ENCODE results near the gene SPDEF. TPM values are rescaled to one million over a fixed set of nuclear protein-coding genes. Genes with fewer than 3 reads are reported as not detected.

The SPDEF gene
- total RNA-seq, 1 donor: not detected

- H2AFZ ChIP-seq (ENCODE audit: low read length): no peak overlapping the region
- no peak for DNase-seq (ENCODE audit: insufficient read length, low spot score, missing footprints)
- H3K4me2 ChIP-seq (ENCODE audit: insufficient read depth, low read length): no peak overlapping the region
Measured at GRCh38 chr6:34534656-34535055, 21.5 kb downstream of the SPDEF start.

DNA sequence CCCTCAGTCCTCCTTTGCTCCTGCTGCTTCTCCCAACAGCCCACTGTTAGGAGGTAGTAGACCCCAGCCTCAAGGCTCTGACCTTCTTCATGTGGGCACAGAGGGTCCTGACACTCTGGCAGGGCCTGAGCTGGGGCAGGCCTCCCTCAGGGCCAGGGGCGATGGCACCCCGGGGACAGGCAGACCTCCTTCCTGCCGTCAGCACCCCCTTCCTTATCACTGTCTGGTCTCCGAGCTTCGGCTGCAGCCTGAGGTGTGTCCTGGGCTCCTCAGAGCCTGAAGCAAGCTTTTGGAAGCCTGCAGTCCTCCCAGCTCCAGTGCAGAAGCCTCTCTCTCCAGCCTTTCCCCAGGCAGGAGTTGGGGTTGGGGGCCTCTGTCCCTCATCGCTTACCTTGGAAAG lies 22.0 kb downstream of the SPDEF start:
- no peak overlapping the region for H2AFZ ChIP-seq (ENCODE audit: low read length)
- H3K4me1 ChIP-seq (ENCODE audit: insufficient read depth, low read length): no peaks in the 10 kb centered on the region
- DNase-seq (ENCODE audit: insufficient read length, low spot score, missing footprints): no peak
- H3K4me3 ChIP-seq (ENCODE audit: insufficient read depth, low read length): no peak overlapping the region
- no peak overlapping the region for H3K27ac ChIP-seq (ENCODE audit: low read depth, low read length)
- no peak overlapping the region for H3K4me2 ChIP-seq (ENCODE audit: insufficient read depth, low read length)
- no peak for TF ChIP-seq CTCF (IDR thresholded peaks at IDR 0.05; ENCODE audit: extremely low read depth, low read depth, low read length)
- H4K20me1 ChIP-seq (ENCODE audit: insufficient read depth, low read length): no peaks in the 10 kb centered on the region
- H3K27me3 ChIP-seq (ENCODE audit: insufficient read depth, low read length): no peaks in the 10 kb centered on the region
- H3K79me2 ChIP-seq (ENCODE audit: insufficient read depth, low read length): no peaks in the 10 kb centered on the region
- H3K36me3 ChIP-seq (ENCODE audit: insufficient read depth, low read length): no peaks in the 10 kb centered on the region
- no peaks in the 10 kb centered on the region for H3K9me3 ChIP-seq (ENCODE audit: low read depth, low read length)

More at GRCh38 chr6:34534656-34535055, 21.5 kb downstream of the SPDEF start:
- Histone ChIP-seq H3K4me1 (ENCODE audit: insufficient read depth, low read length) (no peaks in the 10 kb centered on the region), H4K20me1 (ENCODE audit: insufficient read depth, low read length) (no peaks in the 10 kb centered on the region), H3K9me3 (ENCODE audit: low read depth, low read length) (no peaks in the 10 kb centered on the region), H3K79me2 (ENCODE audit: insufficient read depth, low read length) (no peaks in the 10 kb centered on the region), H3K36me3 (ENCODE audit: insufficient read depth, low read length) (no peaks in the 10 kb centered on the region), H3K27ac (ENCODE audit: low read depth, low read length) (no peak overlapping the region), H3K27me3 (ENCODE audit: insufficient read depth, low read length) (no peaks in the 10 kb centered on the region), H3K4me3 (ENCODE audit: insufficient read depth, low read length) (no peak overlapping the region)
- no peak for TF ChIP-seq CTCF (IDR thresholded peaks at IDR 0.05; ENCODE audit: extremely low read depth, low read depth, low read length)

DNA sequence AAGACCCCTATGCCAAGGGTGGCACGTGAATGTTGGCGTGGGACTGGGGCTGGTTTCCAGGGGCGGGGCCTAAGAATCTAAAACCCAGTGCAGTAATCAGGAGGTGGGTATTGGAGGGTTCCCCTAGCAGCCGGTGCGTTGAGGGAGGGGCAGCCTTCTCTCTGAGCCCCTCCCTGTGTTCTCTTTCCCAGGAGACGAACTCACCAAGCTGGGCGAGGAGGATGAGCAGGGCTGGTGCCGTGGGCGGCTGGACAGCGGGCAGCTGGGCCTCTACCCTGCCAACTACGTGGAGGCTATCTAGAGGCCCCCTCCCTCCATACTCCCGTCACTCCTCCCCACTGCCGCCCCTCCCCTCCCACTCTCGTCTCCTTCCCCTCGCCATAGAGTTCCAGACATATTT lies 23.9 kb downstream of the SPDEF start:
- Histone ChIP-seq H3K27me3 (ENCODE audit: insufficient read depth, low read length) (no peaks in the 10 kb centered on the region), H3K36me3 (ENCODE audit: insufficient read depth, low read length) (no peaks in the 10 kb centered on the region), H4K20me1 (ENCODE audit: insufficient read depth, low read length) (no peaks in the 10 kb centered on the region), H3K4me2 (ENCODE audit: insufficient read depth, low read length) (no peak overlapping the region), H3K4me1 (ENCODE audit: insufficient read depth, low read length) (no peaks in the 10 kb centered on the region), H3K9me3 (ENCODE audit: low read depth, low read length) (no peaks in the 10 kb centered on the region), H2AFZ (ENCODE audit: low read length) (no peak overlapping the region), H3K79me2 (ENCODE audit: insufficient read depth, low read length) (no peaks in the 10 kb centered on the region), H3K4me3 (ENCODE audit: insufficient read depth, low read length) (no peak overlapping the region), H3K27ac (ENCODE audit: low read depth, low read length) (no peak overlapping the region)
- DNase-seq (ENCODE audit: insufficient read length, low spot score, missing footprints): no peak
- TF ChIP-seq CTCF (IDR thresholded peaks at IDR 0.05; ENCODE audit: extremely low read depth, low read depth, low read length): no peak

DNA sequence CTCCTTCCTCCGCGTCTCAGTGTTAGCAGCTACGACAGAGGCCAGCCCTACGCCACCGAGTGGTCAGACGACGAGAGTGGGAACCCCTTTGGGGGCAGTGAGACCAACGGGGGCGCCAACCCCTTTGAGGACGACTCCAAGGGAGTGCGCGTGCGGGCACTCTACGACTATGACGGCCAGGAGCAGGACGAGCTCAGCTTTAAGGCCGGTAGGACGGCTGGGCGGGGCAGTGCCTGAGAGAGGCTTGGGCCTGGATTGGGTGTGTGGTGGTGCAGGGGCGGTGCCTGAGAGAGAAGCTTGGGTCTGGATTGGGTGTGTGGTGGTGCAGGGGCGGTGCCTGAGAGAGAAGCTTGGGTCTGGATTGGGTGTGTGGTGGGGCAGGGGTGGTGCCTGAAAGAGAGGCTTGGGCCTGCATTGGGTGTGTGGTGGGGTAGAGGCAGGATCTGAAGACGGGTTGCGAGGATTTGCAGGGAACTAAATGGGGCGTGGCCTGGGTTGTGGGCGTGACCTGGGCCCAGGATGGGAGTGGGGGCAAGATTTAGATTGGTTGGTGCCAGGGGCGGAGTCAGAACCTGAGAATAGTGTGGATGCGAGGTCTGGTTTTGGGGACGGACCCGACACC lies 24.4 kb downstream of the SPDEF start:
- no peaks in the 10 kb centered on the region for H4K20me1 ChIP-seq (ENCODE audit: insufficient read depth, low read length)
- no peaks in the 10 kb centered on the region for H3K79me2 ChIP-seq (ENCODE audit: insufficient read depth, low read length)
- no peak overlapping the region for H2AFZ ChIP-seq (ENCODE audit: low read length)
- no peak for TF ChIP-seq CTCF (IDR thresholded peaks at IDR 0.05; ENCODE audit: extremely low read depth, low read depth, low read length)
- DNase-seq (ENCODE audit: insufficient read length, low spot score, missing footprints): peak; percentile 92
- H3K27ac ChIP-seq (ENCODE audit: low read depth, low read length): no peak overlapping the region
- no peaks in the 10 kb centered on the region for H3K9me3 ChIP-seq (ENCODE audit: low read depth, low read length)
- no peak overlapping the region for H3K4me3 ChIP-seq (ENCODE audit: insufficient read depth, low read length)
- no peaks in the 10 kb centered on the region for H3K36me3 ChIP-seq (ENCODE audit: insufficient read depth, low read length)
- H3K4me1 ChIP-seq (ENCODE audit: insufficient read depth, low read length): peaks cover 2% of the 10 kb centered on the region
- H3K27me3 ChIP-seq (ENCODE audit: insufficient read depth, low read length): no peaks in the 10 kb centered on the region
- no peak overlapping the region for H3K4me2 ChIP-seq (ENCODE audit: insufficient read depth, low read length)

Measured in osteoblast (primary cell).